ENCODE data around the gene ZNF84. TPM values are rescaled to one million over a fixed set of nuclear protein-coding genes. Genes with fewer than 3 reads are reported as not detected.

ZNF84 gene
- total and polyA plus RNA-seq, 2 experiments from 2014 or later: 14.9 to 16.1 TPM

- Histone ChIP-seq H3K9ac (peak overlapping the region; percentile 97), H3K9me3 (ENCODE audit: low read depth) (peaks cover 8% of the 10 kb centered on the region), H3K27me3 (replicated peaks; ENCODE audit: insufficient read depth) (no peaks in the 10 kb centered on the region), H2AFZ (peak overlapping the region; percentile 98), H3F3A (ENCODE audit: insufficient read depth) (0 out of 2 replicates have a peak, but pooled peaks cover 8% of the 10 kb centered on the region), H4K20me1 (ENCODE audit: insufficient read depth) (no peaks in the 10 kb centered on the region), H3K36me3 (ENCODE audit: low read depth) (peaks cover 34% of the 10 kb centered on the region), H3K4me3 (peak overlapping the region; percentile 92), H3K4me1 (ENCODE audit: insufficient read depth) (0 out of 2 replicates have a peak, but pooled peaks cover 3% of the 10 kb centered on the region), H3K79me2 (ENCODE audit: insufficient read depth) (peaks cover 34% of the 10 kb centered on the region), H3K27ac (peak overlapping the region; percentile 99), H3K9me2 (ENCODE audit: insufficient read depth) (no peaks in the 10 kb centered on the region), H3K4me2 (ENCODE audit: unreplicated experiment) (peak overlapping the region; percentile 86)
- TF ChIP-seq EZH2phosphoT487 (IDR thresholded peaks at IDR 0.05; ENCODE audit: insufficient read depth, low read depth) (no peak), EZH2 (IDR thresholded peaks at IDR 0.05; ENCODE audit: insufficient read depth, poor library complexity, severe bottlenecking) (no peak)
- in situ Hi-C loops (cut with MboI): no loop called here
- 1% methylated on average over 22 of the region's 22 CpGs for WGBS, 2 experiments (ENCODE audit: low coverage in 1 of 2, low lambda C conversion rate in 2 of 2, missing lambda C conversion rate in 2 of 2)
- peak; percentile 99 for DNase-seq
These were observed 42.7 kb downstream of the ZNF84 start for GRCh38 chr12:133080026-133080367.

DNA sequence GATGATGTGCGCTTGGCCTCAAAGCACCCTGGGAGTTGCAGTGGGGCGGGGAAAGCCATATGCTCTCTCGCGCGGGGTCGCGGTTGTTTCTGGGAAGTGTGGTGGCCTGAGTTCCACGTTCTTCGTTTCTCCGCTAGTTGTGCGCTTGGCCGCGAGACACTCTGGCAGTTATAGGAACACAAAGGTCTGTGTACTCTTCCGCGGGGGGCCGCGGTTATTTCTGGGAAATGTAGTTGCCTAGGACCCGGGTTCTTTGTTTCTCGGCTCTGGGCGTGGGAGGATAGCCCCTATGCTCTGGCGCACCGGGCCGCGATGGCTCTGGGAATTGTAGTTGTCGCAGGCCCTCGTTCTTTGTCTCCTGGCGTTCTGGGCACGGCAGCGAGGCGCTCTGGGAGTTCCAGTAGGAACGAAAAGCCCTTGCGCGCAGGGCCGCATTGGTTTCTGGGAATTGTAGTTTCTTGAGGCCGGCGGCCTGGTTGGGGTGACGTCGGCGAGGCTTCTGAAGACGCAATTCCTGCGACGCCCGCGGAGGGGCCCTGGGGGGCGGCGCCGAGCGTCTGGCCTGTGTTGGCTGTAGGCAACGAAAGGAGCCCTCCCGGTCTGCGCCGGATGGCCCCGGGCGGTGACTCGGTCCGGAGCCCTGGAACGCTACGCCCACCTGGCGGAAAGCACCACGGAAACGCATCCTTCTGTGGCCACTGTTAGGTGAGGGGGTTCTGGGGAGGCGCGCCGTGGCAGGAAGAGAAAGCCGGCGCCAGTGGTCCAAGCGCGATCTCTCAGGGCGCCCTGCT lies 43.3 kb downstream of the ZNF84 start, which contains the start of gene ZNF140:
Gene ZNF140 (plus strand): TSS at position 556 of the 791 bp plus-strand sequence. CDS start 398 bp downstream, outside the sequence.
- H3K9ac ChIP-seq: peak within 1 kb of the TSS; percentile 97
- TF ChIP-seq EZH2 (IDR thresholded peaks at IDR 0.05; ENCODE audit: insufficient read depth, poor library complexity, severe bottlenecking): no peak
- H3K4me1 ChIP-seq (ENCODE audit: insufficient read depth): 0 out of 2 replicates have a peak, but pooled peaks cover 3% of the 10 kb centered on the region
- H3K4me2 ChIP-seq (ENCODE audit: unreplicated experiment): peak within 1 kb of the TSS; percentile 86
- in situ Hi-C loops (cut with MboI): no loop called here
- H3K27ac ChIP-seq: peak within 1 kb of the TSS; percentile 99
- no peaks in the 10 kb centered on the region for H3K27me3 ChIP-seq (replicated peaks; ENCODE audit: insufficient read depth)
- peak within 1 kb of the TSS; percentile 98 for H2AFZ ChIP-seq
- H3K9me2 ChIP-seq (ENCODE audit: insufficient read depth): no peaks in the 10 kb centered on the region
- H3K4me3 ChIP-seq: peak within 1 kb of the TSS; percentile 92
- peak; percentile 99 for DNase-seq
- 1% methylated on average over 59 to 67 of the region's 69 CpGs for WGBS, 2 experiments (ENCODE audit: low coverage in 1 of 2, low lambda C conversion rate in 2 of 2, missing lambda C conversion rate in 2 of 2)
- H3F3A ChIP-seq (ENCODE audit: insufficient read depth): 0 out of 2 replicates have a peak, but pooled peaks cover 8% of the 10 kb centered on the region
- peaks cover 8% of the 10 kb centered on the region for H3K9me3 ChIP-seq (ENCODE audit: low read depth)
- no peaks in the 10 kb centered on the region for H4K20me1 ChIP-seq (ENCODE audit: insufficient read depth)
- H3K36me3 ChIP-seq (ENCODE audit: low read depth): peaks cover 40% of the 10 kb centered on the region
- peaks cover 36% of the 10 kb centered on the region for H3K79me2 ChIP-seq (ENCODE audit: insufficient read depth)

GRCh38 chr12:133081159-133081780 lies 44.0 kb downstream of the ZNF84 start:
- Histone ChIP-seq H3K27me3 (replicated peaks; ENCODE audit: insufficient read depth) (no peaks in the 10 kb centered on the region), H3K4me1 (ENCODE audit: insufficient read depth) (0 out of 2 replicates have a peak, but pooled peaks cover 3% of the 10 kb centered on the region), H3K27ac (peak overlapping the region; percentile 99), H3K36me3 (ENCODE audit: low read depth) (peaks cover 47% of the 10 kb centered on the region), H3F3A (ENCODE audit: insufficient read depth) (0 out of 2 replicates have a peak, but pooled peaks cover 8% of the 10 kb centered on the region), H3K79me2 (ENCODE audit: insufficient read depth) (peaks cover 36% of the 10 kb centered on the region), H3K9me3 (ENCODE audit: low read depth) (peaks cover 5% of the 10 kb centered on the region), H3K9me2 (ENCODE audit: insufficient read depth) (no peaks in the 10 kb centered on the region), H4K20me1 (ENCODE audit: insufficient read depth) (no peaks in the 10 kb centered on the region), H2AFZ (peak overlapping the region; percentile 98), H3K4me3 (peak overlapping the region; percentile 92), H3K9ac (peak overlapping the region; percentile 97), H3K4me2 (ENCODE audit: unreplicated experiment) (peak overlapping the region; percentile 86)
- no peak for DNase-seq
- 19 to 25% methylated on average over 17 of the region's 17 CpGs for WGBS, 2 experiments (ENCODE audit: low coverage in 1 of 2, low lambda C conversion rate in 2 of 2, missing lambda C conversion rate in 2 of 2)
- in situ Hi-C loops (cut with MboI): no loop called here
- TF ChIP-seq EZH2phosphoT487 (IDR thresholded peaks at IDR 0.05; ENCODE audit: insufficient read depth, low read depth): no peak
- no peak for TF ChIP-seq EZH2 (IDR thresholded peaks at IDR 0.05; ENCODE audit: insufficient read depth, poor library complexity, severe bottlenecking)

DNA sequence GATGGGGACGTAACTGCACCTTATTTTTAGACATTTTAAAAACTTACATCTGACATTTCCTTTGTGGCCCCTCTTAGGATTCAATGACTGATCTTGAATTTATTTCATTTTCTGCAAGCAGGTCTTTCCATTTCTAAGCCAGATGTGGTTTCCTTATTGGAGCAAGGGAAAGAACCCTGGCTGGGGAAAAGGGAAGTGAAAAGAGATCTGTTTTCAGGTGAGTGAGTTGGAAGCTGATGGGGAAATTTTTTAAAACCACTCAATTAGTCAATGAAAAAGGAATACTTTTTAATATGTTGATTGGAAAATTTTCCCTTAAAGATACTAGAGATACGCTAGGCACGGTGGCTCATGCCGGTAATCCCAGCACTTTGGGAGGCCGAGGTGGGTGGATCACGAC lies 46.0 kb downstream of the ZNF84 start:
- 0 out of 2 replicates have a peak, but pooled peaks cover 3% of the 10 kb centered on the region for H3K4me1 ChIP-seq (ENCODE audit: insufficient read depth)
- H3K27me3 ChIP-seq (replicated peaks; ENCODE audit: insufficient read depth): no peaks in the 10 kb centered on the region
- H3K9me3 ChIP-seq (ENCODE audit: low read depth): peaks cover 2% of the 10 kb centered on the region
- no peak for TF ChIP-seq EZH2 (IDR thresholded peaks at IDR 0.05; ENCODE audit: insufficient read depth, poor library complexity, severe bottlenecking)
- H3F3A ChIP-seq (ENCODE audit: insufficient read depth): 0 out of 2 replicates have a peak, but pooled peaks cover 14% of the 10 kb centered on the region
- DNase-seq: no peak
- H3K79me2 ChIP-seq (ENCODE audit: insufficient read depth): peaks cover 36% of the 10 kb centered on the region
- 95 to 99% methylated on average over 6 of the region's 6 CpGs for WGBS, 2 experiments (ENCODE audit: low coverage in 1 of 2, low lambda C conversion rate in 2 of 2, missing lambda C conversion rate in 2 of 2)
- no peaks in the 10 kb centered on the region for H4K20me1 ChIP-seq (ENCODE audit: insufficient read depth)
- no peak overlapping the region for H3K27ac ChIP-seq
- H3K36me3 ChIP-seq (ENCODE audit: low read depth): peaks cover 68% of the 10 kb centered on the region
- H3K4me2 ChIP-seq (ENCODE audit: unreplicated experiment): no peak overlapping the region
- no peak overlapping the region for H3K9ac ChIP-seq
- no peak overlapping the region for H2AFZ ChIP-seq
- H3K4me3 ChIP-seq: no peak overlapping the region
- in situ Hi-C loops (cut with MboI): no loop called here
- H3K9me2 ChIP-seq (ENCODE audit: insufficient read depth): no peaks in the 10 kb centered on the region
